NCI-H2227 (cell line): Measurements from ENCODE around the gene TPP1.

Experiments used
- DNase-seq: peaks from one replicate; lab custom pipeline; 2025; ENCODE audit not compliant: unreplicated experiment; lab: John Stamatoyannopoulos, UW

TPP1 gene

DNA sequence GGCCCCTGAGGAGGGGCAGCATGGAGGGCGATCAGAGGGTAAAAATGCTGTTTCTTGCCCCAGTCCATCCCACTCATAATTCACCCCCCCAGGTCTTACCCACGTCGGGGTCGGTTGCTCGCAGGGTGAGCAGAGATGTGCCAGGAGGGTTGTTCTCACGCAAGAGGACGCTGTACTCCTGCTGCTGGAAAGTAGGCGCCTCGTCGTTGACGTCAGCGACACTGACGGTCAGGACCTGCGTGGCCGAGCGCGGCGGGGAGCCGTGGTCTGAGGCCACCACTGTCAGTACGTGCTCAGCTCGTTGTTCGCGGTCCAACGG lies 10.3 kb upstream of the TPP1 start:
- no peak for DNase-seq

DNA sequence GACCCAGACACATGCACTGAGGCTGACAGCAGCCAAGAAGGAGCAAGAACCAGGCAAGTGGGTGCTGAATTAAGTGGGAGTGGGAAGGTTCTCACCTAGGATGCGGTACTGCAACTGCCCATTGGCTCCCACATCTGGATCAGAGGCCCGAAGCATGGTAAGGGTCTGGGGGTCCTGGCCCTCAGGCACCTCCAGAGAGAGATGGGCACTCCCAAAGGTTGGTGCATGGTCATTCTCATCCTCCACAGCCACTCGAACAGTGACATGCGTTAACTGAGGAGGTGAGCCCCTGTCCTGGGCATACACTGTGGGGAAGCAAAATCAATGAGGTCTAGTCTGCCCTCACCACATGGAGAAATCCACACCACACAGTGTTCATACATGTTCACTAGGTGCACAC lies 9.3 kb upstream of the TPP1 start:
- DNase-seq, result no peak

DNA sequence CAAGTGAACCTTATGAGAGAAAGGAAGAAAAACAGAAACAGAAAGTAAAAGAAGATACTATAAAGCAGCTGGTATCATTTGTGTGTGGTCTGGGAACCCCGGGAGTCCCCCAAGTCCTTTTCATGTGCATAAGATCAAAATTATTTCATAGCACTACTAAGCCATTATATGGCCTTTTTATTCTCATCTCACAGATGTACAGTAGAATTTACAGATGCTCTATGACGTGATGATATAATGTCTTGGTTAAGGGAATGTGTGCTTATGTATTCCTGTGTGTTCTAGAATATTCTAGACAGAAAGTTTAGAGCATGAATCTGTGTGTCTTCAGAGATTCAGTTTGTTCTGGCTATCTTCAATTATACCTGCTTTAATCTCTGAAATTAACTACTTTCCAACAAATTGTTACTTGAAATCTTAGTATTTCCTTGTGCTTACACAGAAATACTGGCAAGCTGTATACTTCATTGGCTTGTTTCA lies 8.6 kb upstream of the TPP1 start:
- no peak for DNase-seq

DNA sequence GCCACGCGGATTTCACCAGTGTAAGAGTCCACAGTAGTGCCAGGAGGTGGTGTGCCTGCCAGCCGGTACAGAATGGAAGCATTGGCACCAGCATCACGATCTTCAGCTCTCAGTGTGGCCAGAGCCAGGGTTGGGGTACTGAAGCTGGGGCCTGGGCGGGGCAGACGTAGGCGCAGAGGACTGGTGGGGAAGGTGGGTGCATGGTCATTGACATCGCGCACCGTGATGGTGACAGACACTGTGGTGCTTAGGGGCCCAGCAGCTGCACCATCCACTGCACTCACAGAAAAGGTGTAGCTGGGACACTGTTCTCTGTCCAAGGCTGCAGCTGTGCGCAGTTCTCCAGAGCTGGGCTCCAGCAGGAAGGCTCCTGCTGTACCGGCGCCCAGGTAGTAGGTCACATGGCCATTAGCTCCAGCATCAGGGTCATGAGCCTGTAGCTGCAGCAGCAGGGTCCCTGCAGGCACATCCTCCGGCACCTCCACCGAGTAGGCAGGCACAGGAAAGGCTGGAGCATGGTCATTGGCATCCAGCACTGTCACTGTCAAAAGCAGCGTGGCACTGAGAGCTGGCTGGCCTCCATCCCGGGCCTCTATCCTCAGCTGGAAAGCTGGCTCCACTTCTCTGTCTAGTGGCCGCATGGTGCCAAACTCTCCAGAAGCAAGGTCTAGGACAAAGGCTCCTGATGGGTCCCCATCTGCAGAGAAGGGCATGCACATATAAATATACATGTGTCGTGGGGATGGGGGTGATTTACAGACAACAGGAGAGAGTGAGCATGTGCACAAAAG lies 7.9 kb upstream of the TPP1 start:
- no peak for DNase-seq

DNA sequence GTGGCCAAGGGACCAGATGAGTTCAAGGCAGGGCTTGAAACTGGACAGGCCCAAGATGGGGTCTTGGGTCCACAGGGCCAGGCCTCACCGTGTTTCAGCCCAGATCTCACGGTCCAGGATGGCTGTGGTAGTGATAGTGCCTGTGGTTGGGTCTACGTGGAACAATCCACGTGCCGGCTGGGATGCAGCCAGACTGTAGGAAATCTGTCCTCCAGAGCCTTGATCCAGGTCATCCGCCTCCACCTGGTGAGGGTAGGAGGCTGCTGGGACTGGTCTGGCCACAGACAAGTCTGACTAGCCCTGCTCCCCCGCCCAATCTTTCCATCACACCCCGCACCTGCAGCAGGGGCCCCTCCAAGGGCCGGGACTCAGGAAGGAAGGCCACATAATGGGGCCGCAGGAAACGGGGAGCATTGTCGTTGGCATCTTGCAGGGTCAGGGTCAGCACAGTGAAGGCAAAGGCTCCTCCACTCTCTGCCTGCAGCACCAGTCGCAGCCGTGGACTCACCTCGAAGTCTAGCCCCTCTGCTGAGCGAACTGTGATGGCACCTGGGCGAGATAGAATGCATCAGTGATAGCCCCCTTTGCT lies 6.7 kb upstream of the TPP1 start:
- no peak for DNase-seq

DNA sequence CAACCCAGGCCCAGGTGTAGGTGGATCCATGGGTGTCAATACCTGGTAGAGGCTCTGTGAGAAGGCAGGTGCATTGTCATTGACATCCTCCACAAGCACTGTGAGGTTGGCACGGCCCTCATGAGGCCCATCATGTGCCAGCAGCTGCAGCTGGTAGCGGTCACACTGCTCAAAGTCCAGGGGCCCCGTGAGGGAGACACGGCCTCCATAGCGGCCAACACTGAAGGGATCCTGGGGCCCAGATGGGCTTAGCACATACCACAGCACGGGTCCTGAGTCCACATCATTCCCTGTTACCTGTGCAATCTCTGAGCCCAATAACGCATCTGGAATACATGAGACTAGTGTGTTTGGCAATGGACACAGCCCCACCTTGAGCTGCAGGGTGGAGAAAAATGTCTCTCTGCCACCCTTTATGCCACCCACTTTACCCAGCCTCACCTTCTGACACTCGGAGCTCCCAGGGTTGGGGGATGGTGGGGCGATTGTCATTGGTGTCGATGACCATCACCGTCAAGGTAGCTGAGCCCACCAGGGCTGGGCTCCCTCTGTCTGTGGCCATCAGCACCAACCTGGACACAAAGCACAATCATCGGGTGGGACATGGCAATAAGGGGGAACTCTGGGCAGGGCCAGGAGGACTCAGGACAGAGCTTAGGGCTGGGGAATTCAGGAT lies 6.1 kb upstream of the TPP1 start:
- DNase-seq, result no peak

DNA sequence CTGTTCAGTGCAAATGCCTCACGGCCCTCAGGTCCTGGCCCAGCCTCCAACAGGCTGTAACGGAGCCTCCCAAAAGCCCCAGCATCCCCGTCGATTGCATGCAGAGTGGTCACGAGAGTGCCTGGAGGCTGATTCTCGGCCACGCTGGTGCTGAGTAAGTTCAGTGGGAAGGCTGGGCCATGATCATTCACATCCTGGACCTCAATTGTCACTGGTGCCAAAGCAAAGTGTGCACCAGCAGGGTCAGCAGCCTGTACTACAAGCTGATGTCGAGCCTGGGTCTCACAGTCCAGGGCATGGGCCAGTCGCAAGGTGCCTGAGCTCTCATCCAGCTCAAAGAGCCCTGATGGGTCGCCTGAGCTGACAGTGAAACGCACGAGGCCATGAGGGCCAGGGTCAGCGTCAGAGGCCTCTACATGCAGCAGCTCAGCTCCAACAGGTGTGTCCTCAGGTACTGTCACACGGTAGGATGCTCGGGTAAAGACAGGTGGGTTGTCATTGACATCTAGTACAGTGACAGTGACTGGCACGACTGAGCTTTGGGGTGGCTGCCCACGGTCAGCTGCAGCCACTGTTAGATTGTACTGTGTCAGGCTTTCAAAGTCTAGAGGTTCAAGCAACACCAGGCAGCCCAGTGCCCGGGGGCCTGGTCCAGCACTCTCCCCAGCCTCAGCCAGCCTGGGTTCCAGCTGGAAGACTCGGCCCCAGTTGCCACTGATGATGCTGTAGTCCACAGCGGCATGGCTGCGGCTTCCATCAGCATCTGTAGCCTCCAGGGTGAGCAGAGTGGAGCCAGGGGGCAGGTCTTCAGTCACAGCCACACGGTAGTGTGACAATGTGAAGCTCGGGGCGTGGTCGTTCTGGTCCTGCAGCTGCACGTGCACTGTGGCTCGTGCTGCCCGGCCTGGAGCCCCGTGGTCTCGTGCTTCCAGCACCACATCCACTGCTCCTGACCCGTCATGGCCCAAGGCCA lies 4.5 kb upstream of the TPP1 start:
- no peak for DNase-seq

DNA sequence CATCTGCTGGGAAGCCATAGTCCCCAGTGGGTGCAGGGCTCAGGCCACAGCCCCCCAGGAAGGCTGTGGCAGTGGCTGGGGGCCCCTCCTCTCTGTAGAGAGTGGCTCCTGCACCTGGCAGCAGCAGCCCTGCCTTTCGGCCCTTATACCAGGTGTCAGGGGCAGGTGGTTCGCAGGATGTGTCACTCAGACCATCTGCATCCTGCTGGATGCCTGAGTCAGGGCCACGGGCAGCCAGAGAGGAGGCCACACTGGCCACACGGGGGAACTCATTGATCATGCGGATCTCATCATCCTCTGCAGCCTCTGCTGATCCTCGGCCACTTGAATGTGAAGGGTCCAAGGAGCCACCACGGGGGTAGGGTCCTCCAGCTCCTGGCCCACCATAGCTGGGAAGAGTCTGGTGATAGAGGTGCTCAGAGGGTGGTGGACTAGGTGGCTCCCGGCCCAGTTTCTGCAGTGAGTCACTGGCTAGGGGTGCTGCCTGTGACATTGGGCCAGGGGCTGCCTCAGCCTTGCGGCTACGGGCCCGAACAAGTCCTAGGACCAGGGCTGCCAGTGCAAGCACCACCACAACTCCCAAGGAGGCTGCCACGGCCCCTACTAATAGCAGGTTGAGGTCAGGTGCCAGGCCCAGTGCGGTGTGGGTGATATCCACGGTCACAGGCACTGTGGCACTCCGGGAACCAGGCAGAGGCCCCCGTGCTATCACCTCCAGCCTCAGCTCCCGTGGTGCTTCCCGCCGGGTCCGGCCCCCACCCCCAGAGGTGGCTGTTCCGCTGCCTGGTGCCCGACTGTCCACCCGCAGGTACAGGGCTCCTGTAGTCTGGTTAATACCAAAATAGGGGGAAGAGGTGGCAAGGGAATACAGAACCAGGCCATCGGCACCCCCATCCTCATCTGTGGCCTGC lies 3.3 kb upstream of the TPP1 start:
- no peak for DNase-seq

DNA sequence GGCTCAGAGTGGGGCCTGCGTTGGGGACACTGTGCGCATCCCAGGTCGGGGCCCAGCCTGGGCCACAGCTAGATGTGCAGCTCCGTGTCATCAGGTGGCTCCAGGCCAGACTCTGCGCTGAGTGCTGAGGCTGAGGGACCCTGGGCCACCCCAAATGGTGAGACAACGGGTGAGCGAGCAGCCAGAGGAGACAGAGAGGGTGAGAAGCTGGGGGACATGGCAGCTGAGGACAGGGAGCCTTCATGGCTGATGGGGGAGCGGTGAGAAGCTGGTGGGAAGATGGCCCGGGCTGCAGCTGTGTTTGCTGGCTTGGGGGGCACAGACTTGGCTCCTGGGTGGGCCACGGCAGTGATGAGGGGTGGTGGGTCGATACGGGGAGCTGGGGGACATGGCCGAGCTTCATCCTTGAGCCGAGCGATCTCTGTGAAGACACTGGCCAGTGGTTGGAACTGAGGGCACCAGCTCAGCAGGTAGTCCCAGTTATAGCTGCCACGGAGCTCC lies 2.5 kb upstream of the TPP1 start:
- DNase-seq, result no peak

DNA sequence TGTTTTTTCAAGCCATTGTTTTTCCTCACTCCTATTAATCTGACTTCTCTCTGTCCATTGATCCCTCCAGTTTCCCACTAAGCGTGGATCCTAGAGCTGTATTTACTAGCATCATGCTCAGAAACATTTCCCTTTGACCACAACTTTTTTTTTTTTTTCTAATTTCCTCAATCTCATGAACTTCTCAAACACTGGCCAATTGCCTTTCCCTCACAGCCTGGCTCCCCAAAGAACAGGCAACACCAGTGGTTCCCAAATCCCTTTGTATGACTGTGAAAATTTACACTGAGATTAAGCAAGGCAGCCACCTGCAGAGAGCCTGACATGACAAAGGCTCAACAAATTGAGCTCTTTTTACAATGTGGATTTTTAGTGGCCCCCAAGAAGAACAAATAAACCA lies 1.4 kb upstream of the TPP1 start:
- no peak for DNase-seq

DNA sequence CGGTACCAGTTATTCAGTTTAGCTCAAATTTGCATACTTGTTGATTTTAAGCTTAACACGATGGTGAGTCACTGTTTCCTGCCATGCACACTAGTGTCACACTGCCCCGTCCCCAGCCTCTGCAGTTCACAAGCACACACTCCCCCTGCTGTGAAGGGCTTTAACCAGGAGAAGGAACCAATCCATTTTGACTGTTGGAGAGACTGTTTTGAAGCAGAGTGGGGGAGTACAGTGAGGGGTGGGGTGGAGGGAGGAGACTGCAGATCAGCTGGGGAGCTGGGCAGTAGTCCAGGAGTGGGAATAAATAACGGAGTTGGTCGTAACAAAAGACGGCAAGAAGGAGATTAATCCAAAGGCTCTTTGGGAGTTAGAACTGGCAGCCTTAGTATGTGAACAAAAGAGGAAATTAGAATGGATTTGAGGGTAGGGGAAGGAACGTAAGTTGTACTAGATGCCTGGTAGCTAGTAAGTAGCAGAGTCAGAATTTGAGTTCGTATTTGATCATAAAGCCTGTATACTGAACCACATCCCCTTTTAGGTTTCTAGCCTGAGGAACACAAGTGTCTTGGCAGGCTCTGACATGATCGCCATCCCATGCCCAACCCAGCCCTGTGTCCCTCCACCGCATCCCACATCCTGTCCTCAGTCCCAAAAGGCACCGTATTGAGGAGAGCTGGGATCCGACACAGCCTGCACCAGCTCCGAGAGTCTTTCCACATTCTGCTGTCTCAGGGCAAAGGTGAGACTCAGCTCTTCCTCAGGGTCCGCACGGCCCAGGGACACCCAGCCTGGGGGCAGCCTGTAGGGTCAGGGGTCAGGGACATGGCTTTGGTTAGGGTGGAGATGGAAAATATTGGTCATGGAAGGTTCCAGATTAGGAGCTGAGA lies 862 bp downstream of the TPP1 start:
- DNase-seq, result peak; percentile 32

DNA sequence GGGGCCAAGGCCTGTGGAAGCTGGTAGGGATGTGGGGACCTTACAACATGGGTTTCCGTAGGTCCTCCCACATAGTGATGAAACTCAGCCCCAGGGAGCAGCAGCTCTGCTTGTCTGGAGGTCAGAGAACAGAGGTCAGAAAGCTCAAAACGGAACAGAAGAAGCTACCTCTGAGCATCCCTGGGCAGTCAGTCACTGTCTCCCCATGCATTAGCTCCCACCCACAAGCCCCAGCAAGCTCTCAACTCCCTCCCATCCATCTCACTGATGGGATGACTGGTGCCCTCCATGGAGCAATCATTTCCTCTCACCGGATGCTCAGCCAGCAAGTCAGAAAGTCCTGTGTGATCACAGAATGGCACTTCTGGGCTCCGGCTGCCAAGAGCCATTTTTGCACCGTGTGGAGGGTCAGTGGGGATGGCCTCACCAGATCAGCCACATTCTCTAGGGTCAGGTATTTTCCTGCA lies 1.9 kb downstream of the TPP1 start:
- DNase-seq, result no peak

DNA sequence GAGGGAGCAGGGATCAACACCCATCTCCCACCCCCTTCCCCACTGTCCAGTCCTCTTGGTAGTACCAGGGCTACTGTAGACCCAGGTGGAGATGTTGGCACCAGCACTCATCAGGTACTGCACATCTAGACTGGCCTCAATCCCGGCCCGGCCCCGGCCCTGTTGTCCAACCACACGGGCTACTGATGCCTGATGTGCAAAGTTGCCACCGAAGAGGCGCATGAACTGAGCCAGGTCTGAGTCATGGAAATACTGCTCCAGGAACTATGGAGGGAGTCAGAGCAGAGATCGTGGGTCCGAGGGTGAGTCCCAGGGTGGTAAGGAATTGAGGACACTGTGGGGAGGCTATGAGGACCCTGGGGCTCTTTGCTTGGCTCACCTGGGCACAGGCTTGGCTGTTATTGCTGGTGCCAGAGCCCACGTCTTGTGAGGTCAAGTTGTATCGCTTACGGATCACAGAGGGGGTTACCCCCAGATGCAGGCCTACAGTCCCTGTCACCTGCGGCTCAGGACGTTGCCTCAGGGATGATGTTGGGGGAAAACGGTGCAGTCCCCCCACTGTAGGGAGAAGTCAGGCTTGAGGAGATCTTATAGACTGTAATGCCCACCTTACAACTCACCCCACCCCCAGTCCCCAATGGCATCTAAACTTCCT lies 2.5 kb downstream of the TPP1 start:
- no peak for DNase-seq

DNA sequence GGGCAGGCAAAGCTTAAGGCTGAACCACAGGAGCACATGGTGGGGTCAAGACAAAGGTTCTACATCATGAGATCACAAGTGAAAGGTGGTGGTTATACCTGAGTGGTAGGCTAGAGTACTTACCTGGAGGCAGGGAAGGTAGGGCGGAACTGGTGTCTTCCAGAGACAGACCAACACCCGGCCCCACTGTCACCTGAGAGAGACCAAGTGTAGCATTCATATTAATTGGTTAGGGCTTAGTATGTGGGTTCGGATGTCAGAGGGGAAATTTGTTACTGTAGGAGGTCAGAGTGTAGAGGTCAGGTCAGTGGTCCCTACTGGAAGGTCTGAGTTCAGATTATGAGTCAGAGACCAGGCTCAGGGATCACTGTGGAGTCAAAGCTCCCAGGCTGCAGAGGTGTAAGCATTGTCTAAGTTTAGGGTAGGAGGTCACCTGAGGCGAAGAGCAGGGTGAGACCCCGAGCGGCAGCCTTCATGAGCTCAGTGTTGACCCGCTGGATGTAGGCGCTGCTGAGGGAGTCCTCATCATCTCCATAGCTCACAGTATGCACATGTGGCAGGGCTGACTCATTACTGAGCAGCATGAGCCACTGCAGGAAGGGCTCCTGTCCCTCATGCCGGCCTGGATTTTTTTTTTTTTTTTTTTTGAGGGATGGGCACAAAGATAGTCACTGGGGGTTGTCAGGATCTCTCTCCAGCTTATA lies 3.2 kb downstream of the TPP1 start:
- no peak for DNase-seq

DNA sequence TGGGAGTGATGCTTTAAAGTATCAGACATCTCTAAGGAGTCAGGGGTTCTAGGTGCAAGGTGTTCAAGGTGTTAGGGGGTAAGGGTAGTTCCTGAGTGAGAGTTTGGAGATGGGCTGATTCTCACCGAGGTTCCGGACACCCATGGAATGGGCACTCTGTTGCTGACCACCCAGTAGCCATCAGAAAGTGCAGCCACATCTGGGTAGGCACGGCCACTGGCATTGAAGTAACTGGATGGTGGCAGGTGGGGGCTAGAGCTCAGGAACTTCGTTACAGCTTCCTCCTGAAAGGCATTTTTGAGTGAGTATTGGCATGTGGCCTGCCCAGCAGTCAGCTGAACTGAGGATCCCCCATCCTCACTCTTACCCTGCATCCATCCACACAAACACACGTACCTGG lies 4.2 kb downstream of the TPP1 start:
- no peak for DNase-seq

DNA sequence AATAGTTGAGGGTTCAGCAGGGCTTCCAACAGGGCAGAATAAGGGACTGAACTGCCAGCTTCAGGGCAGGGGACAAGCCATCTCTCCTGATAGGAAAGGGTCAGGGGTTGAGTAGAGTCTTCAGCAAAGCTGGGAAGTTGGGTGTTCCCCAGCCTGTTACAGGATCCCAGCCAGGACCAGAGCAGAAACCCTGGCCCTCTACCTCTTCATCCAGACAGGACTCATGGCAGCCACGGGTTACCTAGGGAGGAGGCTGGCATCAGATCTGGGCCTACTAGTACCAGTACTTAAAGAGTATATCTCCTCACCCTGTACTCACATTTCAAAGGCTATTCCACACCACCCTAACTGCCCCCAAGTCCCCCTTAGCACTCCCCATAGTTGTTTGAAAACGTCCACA lies 4.8 kb downstream of the TPP1 start:
- no peak for DNase-seq

DNA sequence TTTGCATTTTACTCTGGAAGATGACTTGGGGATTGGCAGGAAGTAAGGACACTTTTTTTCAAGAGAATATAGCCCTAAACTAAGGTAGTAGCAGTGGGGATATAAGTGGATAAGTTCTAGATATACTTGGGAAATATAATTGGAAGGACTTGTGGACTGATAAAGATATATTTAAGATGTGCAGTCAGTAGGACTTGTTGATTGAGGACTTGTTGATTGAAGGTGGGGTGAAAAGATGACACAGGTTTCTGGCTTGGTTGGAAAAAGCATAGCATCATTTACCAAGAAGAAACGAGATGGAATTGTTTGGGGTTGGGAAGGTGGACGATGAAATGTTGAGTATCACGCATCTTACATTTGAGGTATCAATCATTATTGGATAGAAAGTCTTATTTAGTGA lies 5.7 kb downstream of the TPP1 start:
- no peak for DNase-seq
